NCI-H1694 (cell line): ENCODE results near the gene CYP24A1.

Source experiments
- DNase-seq: peaks from one replicate; lab custom pipeline; 2025; lab: John Stamatoyannopoulos, UW

CYP24A1 gene

GRCh38 chr20:54201268-54201846, 27.6 kb upstream of the CYP24A1 start:
- no peak for DNase-seq

- DNase-seq, result no peak
These were observed 26.9 kb upstream of the CYP24A1 start for GRCh38 chr20:54200487-54201267.

- peak; percentile 80 for DNase-seq
These were observed 26.0 kb upstream of the CYP24A1 start for GRCh38 chr20:54199721-54200176.

- DNase-seq, result no peak
These were observed 25.5 kb upstream of the CYP24A1 start for GRCh38 chr20:54199283-54199682.

- no peak for DNase-seq
These were observed 24.1 kb upstream of the CYP24A1 start for GRCh38 chr20:54197621-54198604.

GRCh38 chr20:54195483-54196472, 22.0 kb upstream of the CYP24A1 start:
- DNase-seq, result no peak

DNA sequence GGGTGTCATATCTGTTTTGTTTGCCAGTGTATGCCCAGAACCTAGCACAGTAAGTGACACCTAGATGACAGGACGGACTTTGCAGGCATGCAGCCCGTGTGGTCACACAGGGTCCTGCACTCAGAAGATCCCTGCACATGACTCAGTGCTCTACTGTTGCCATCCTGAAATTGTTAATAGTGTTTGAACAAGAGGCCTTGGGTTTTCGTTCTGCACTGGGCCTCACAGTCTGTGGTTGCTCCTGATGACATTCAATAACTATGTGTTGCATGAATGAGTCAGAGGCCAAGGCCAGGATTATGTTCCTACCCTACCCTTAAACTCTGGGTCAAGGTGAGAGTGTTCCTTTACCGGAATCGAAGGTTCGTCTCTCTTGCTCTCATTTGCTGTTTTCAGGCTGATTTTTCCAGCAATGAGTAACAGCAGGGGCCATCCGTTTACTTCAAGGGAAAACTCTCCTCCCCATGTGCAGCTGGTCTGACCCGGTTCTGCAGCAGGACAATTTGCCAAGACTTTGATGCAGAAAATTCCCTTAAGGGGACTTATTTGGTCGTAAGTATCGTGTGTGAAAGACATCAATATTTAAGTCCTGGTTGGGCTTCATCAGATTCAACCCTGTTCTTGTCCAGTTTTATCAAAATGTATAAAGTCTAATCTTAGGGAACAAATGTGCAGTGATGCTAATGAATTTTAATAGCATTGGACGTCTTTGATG, 21.1 kb upstream of the CYP24A1 start:
- DNase-seq, result no peak

DNA sequence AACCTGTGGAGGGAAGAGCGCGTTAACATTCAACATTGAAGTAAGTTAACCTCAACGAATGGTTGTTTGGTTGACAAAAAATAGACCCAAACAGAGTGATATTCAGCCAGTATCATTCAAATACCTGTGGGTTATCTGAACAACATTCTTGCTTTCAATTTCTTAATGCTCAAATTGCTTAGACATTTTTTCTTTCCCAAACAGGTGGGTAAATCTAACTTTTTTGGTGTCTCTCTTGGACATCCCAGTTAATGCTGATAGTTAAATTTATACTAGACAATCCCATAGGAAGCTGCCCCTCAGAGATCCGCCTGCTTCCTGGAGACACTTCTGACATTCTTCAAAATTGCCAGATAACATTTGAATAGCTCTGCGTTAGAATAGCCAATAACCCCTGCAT, 20.0 kb upstream of the CYP24A1 start:
- DNase-seq, result no peak

DNA sequence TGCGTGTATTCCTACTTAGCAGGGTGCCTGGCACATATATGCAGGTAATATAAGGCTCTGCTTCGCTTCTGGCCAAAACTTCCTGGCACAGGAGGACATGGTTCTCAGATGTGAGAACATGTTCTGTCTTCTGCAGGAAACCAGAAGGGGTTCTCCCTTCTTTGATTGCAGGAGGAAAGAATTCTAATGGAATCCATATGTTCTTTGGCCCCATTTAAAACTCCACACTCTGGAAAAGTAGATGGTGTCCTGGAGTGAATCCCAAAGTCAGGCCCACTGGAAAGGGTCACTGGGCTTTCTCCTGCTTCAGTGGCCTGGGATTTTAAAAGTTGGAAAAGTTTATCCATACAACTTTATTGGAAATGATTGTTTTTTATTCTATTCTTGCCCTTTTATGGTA, 16.4 kb upstream of the CYP24A1 start:
- DNase-seq, result no peak

DNA sequence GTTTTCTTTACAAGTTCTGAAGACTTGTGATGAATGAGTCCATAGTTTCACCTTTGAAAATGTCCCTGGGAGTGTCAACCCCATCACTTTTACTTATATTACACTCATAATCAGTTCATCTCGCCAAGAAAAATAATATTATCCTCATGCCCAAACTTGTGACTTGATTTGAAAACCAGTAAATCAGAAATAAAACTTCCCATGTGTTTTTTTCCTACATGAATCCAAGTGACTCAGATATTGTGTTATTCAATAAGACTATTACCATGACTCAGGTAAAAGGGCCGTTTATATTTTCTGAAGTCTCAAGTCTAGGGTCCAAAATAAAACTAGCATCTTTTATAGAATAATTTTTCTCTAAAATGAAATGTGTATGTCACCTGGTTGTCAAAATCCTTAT, 15.8 kb upstream of the CYP24A1 start:
- no peak for DNase-seq

- DNase-seq, result no peak
These were observed 14.5 kb upstream of the CYP24A1 start for GRCh38 chr20:54188132-54188849.

DNA sequence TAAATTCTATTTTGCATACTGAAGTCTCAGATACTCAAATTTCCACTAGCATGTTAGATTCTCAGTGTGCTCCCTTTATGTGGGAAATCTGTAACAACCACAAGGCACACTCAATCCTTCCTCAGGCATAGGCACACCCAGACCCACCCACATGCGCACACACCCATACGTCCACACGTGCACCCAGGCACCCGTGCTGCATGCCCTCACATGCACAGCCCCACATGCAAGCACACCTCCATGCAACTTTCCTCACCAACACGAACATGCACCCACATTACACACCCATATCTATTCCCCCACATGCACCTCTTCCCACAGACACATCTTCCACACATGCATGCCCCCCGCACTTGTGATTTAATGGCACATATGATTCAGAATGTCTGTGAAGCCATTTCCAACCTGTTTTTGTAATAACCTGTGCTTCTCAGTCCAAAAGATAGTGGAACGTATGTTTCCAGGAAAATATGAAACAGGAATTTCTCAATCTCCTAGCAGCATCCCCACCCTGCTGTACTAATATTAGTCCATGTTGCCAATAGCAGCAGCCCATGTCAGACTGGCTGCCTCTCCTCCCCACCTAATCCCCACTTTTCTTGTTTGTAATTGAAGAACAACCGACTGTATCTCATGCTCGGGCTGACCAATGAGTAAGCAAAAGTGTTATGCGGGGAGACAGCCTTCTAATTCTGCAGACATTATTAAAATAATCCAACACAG, 11.3 kb upstream of the CYP24A1 start:
- no peak for DNase-seq

DNA sequence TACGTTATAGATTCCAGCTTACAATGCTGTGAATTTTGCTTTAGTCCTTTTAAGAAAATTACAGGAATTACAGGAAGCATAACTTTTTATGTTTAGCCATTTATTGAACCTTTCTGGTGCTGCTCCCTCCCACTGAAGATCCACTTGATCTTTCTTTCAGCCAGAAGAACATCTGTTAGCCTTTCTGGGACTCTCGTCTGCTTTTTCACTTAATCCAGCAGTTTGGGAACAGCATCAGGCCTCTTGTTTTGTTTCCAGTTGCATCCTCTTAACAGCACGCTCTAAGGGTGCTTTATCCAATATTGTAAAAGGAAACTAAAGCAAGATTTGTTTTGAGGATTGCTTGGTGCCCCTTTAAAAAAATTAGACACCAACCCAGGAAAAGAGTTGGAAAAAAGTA, 10.3 kb upstream of the CYP24A1 start:
- DNase-seq, result no peak

- no peak for DNase-seq
These were observed 7.1 kb upstream of the CYP24A1 start for GRCh38 chr20:54180931-54181330.

DNA sequence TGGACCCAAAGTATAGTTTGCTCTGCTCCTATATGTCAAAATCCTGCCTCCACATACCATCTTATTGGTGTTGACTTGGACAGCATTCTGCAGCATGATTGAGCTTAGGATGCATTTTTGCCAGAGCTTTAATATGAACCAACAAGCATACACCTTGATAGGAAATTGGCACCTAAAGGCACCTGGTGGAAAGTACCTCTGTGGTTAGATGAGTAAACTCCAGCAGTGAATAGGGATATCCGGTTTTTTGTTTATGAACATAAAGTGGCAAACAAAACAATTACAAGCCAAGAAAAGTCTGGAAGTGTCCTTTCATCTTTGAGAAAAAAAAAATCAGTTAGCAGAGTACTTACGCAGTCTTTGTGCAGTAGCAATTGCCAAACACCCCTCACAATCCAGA, 6.2 kb upstream of the CYP24A1 start:
- no peak for DNase-seq

DNA sequence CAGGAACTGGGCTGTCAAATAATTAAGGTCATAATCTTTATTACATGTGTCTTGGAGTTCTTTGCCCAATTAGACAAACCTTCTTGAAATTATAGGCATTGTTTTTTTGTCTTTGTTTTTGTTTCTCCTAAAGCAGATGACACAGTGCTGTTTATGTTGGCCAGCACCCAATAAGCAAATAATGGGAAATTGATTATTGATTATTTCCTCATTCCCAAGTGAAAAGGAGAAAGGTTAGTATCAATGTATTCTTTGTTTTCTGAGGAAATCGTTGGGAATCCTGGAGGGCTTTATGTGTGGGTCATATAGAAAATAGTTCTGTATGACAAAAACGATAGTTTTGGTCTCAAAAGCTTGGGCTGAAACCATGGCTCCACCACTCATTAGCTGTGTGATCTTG, 4.5 kb upstream of the CYP24A1 start:
- no peak for DNase-seq

GRCh38 chr20:54177378-54177777, 3.6 kb upstream of the CYP24A1 start:
- DNase-seq, result no peak

- no peak for DNase-seq
These were observed 2.8 kb upstream of the CYP24A1 start for GRCh38 chr20:54176610-54177009.

GRCh38 chr20:54174457-54175175, 830 bp upstream of the CYP24A1 start:
- DNase-seq, result no peak
